Natural killer cell (primary cell): ENCODE data around the gene AMN1. TPM values are rescaled to one million over a fixed set of nuclear protein-coding genes. Genes with fewer than 3 reads are reported as not detected.

ENCODE experiments used
- ATAC-seq, 3 donors: fragments of 150-1000 bp in 2 of 3; fragments of 200-7000 bp in 1 of 3; cut with Tn5 transposase; 1 replicate in 1 of 3; 2 replicates in 2 of 3; pipeline ENCODE4 v1.10.0; 2021; ENCODE audit warnings: mild to moderate bottlenecking in 2 of 3, moderate library complexity in 2 of 3
- DNase-seq, 2 donors: peaks; one replicate each; pipeline versions ENCODE4 v3.0.0 to v3.0.0-alpha.2; 2013 to 2021; ENCODE audit warnings: mixed read lengths in 1 of 2
- H3K27ac ChIP-seq: one replicate; pipeline ENCODE4 v1.5.1; 2013; ENCODE audit warnings: mild to moderate bottlenecking, low read length
- H3K27me3 ChIP-seq: one replicate; pipeline ENCODE4 v1.6.1; 2013; ENCODE audit warnings: low read length; ENCODE audit not compliant: control insufficient read depth, insufficient read depth
- H3K36me3 ChIP-seq: one replicate; pipeline ENCODE4 v1.6.1; 2013; ENCODE audit warnings: low read length; ENCODE audit not compliant: control insufficient read depth, insufficient read depth
- H3K4me1 ChIP-seq: one replicate; pipeline ENCODE4 v1.6.1; 2013; ENCODE audit warnings: low read length; ENCODE audit not compliant: control insufficient read depth, insufficient read depth
- H3K4me3 ChIP-seq: one replicate; pipeline ENCODE4 v1.5.1; 2013; ENCODE audit warnings: low read length
- H3K9me3 ChIP-seq: one replicate; pipeline ENCODE4 v1.6.1; 2013; ENCODE audit warnings: low read length; ENCODE audit not compliant: control insufficient read depth, insufficient read depth
- H3K27ac Mint-ChIP-seq, 2 donors: one replicate each; pipeline ENCODE4 v1.8.0; 2022; ENCODE audit warnings: mild to moderate bottlenecking in 2 of 2, mixed read lengths in 2 of 2, moderate library complexity in 1 of 2
- H3K27me3 Mint-ChIP-seq, 2 donors: one replicate each; pipeline ENCODE4 v1.8.0; 2022; ENCODE audit warnings: low read depth in 2 of 2, mixed read lengths in 2 of 2
- H3K36me3 Mint-ChIP-seq: one replicate; pipeline ENCODE4 v1.8.0; 2022; ENCODE audit warnings: mixed read lengths
- H3K4me1 Mint-ChIP-seq, 2 donors: one replicate each; pipeline ENCODE4 v1.8.0; 2022; ENCODE audit warnings: mixed read lengths in 2 of 2
- H3K4me3 Mint-ChIP-seq: one replicate; pipeline ENCODE4 v1.8.0; 2022; ENCODE audit warnings: mild to moderate bottlenecking, moderate library complexity, mixed read lengths
- H3K9me3 Mint-ChIP-seq, 2 donors: one replicate each; pipeline ENCODE4 v1.8.0; 2022; ENCODE audit warnings: mixed read lengths in 2 of 2
- WGBS: methylation state at CpG from one replicate; pipeline ENCODE4 v1.1.7; 2013; ENCODE audit warnings: missing lambda C conversion rate; ENCODE audit not compliant: insufficient coverage; 5-methylcytosine and 5-hydroxymethylcytosine counted together
- intact Hi-C: fragments of 100-400 bp; cut with micrococcal nuclease; formaldehyde crosslinking; loops from one replicate; pipeline ENCODE4 v1.14.2; 2022
- total RNA-seq, 4 donors: library from RNA; stranded (reverse); fragments of 120-200 nt in 1 of 4; gene quantifications; one replicate each; pipeline versions ENCODE4 v1.2.3 to v1.2.4, GENCODE V29; 2013 to 2022
- TF ChIP-seq, protein P1 (sequence below): fragments of 200-600 bp; IDR thresholded peaks from one replicate; pipeline ENCODE4 v1.8.0; 2022; ENCODE audit warnings: antibody characterized with exemption

AMN1 gene
- total RNA-seq, 3 donors from 2014 or later (not counting 1 experiment from before 2014, with no cell fraction given): 4.6 to 6.9 (median 6.3) TPM

DNA sequence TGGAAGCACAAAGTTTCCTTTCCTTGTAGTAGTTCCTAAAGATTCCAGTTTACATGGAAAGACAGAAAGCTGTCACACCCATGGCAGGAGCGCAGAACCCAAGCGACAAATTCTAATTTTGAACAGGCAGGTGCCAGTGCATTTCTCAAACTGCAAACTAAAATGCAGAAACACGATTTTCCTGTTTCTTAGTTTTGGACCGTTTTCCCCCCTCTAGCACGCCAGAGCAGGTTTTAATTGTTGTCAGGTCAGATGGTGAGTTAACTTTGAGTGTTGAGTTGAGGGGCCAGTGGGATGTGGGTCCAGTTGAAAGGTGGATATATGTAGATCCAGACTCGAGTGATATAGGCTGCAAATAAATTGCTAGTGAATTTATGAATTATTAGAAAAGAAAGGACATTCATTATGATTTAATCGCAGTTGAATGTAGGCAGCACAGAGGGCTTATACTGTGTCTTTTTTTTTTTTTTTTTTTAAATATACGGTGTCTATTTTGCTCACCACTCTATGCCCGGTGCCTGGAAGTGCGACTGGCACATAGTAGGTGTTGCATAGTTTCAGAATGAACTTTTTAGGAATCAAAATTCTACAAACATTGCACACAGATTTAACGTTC is 70.2 kb downstream of the AMN1 start:
- Mint-ChIP-seq H3K4me3 (peak overlapping the region; percentile 93), H3K9me3 (no peaks in the 10 kb centered on the region), H3K27me3 (no peaks in the 10 kb centered on the region), H3K36me3 (no peaks in the 10 kb centered on the region), H3K27ac (peak overlapping the region; percentile 91 to 93), H3K4me1 (peaks cover 6 to 12% of the 10 kb centered on the region in 2 donors)
- H3K9me3 ChIP-seq: no peaks in the 10 kb centered on the region
- H3K36me3 ChIP-seq: no peaks in the 10 kb centered on the region
- 25% methylated on average over 9 of the region's 11 CpGs for WGBS
- peak overlapping the region; percentile 84 for H3K27ac ChIP-seq
- ATAC-seq: peak in 2 of 3 donors; percentile 9 to 16
- TF ChIP-seq, protein P1, sequence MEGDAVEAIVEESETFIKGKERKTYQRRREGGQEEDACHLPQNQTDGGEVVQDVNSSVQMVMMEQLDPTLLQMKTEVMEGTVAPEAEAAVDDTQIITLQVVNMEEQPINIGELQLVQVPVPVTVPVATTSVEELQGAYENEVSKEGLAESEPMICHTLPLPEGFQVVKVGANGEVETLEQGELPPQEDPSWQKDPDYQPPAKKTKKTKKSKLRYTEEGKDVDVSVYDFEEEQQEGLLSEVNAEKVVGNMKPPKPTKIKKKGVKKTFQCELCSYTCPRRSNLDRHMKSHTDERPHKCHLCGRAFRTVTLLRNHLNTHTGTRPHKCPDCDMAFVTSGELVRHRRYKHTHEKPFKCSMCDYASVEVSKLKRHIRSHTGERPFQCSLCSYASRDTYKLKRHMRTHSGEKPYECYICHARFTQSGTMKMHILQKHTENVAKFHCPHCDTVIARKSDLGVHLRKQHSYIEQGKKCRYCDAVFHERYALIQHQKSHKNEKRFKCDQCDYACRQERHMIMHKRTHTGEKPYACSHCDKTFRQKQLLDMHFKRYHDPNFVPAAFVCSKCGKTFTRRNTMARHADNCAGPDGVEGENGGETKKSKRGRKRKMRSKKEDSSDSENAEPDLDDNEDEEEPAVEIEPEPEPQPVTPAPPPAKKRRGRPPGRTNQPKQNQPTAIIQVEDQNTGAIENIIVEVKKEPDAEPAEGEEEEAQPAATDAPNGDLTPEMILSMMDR: no peak
- no peaks in the 10 kb centered on the region for H3K27me3 ChIP-seq
- no peak for DNase-seq
- peak overlapping the region; percentile 48 for H3K4me3 ChIP-seq
- H3K4me1 ChIP-seq: peaks cover 14% of the 10 kb centered on the region
- intact Hi-C loops: loop anchor here (2.0 to 5.0 kb wide), 3 partner anchors 70 to 404 kb away; partner anchors contain the start of gene AMN1

DNA sequence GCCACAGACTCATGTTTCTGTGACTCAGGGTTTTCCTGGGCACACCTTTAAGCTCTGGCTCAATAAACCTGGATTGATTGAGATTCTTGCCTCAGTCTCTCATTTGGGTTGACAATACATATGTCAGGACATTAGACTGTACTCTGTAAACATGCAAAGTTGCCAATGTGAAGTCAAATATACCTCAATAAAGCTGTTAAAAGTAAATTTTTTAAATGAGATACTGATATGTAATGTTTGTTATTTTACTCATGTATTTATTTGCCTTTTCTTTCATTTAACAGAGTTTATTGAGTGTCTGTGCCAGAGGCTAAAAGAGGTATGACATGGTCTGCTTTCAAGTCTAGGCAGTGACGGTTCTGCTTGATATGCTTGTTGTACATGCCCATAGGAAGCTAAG is 73.0 kb downstream of the AMN1 start:
- H3K27me3 ChIP-seq: no peaks in the 10 kb centered on the region
- H3K9me3 Mint-ChIP-seq: no peaks in the 10 kb centered on the region
- WGBS: 92% methylated on average over 1 of the region's 1 CpG
- DNase-seq (no peak), ATAC-seq (no peak)
- H3K27ac Mint-ChIP-seq: no peak overlapping the region
- H3K27me3 Mint-ChIP-seq: no peaks in the 10 kb centered on the region
- no peak overlapping the region for H3K4me3 ChIP-seq
- no peaks in the 10 kb centered on the region for H3K9me3 ChIP-seq
- H3K27ac ChIP-seq: no peak overlapping the region
- H3K4me1 Mint-ChIP-seq: peaks cover 20 to 24% of the 10 kb centered on the region in 2 donors
- H3K36me3 Mint-ChIP-seq: no peaks in the 10 kb centered on the region
- intact Hi-C loops: loop anchor here (5.0 kb wide), 1 partner anchor 407 kb away; no protein-coding TSS in a partner anchor
- H3K36me3 ChIP-seq: no peaks in the 10 kb centered on the region
- H3K4me3 Mint-ChIP-seq: no peak overlapping the region
- peaks cover 21% of the 10 kb centered on the region for H3K4me1 ChIP-seq
- TF ChIP-seq, protein P1: no peak

DNA sequence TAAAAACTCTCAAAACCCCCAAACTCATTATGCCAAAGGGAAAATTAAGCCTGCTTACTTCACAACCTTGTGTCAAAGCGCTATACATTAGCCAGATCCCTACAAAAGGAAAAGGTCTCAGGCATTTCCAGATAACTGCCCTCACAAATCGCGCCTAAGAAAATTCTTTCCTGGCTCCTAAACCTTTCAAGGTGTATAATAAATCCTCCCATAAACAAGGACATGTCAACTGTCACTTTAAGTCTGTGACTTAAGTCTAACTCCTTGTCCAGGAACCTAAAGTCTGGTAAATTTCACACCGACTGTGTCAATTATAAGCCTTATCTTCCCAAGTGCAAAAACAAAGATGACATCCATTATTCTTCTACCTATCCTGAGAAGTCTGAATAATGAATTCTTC is 73.6 kb downstream of the AMN1 start:
- Histone ChIP-seq H3K4me1 (peaks cover 21% of the 10 kb centered on the region), H3K27ac (no peak overlapping the region), H3K9me3 (no peaks in the 10 kb centered on the region), H3K27me3 (no peaks in the 10 kb centered on the region), H3K36me3 (no peaks in the 10 kb centered on the region), H3K4me3 (no peak overlapping the region)
- Mint-ChIP-seq H3K4me3 (no peak overlapping the region), H3K4me1 (peaks cover 20 to 24% of the 10 kb centered on the region in 2 donors), H3K27me3 (no peaks in the 10 kb centered on the region), H3K27ac (no peak overlapping the region), H3K9me3 (no peaks in the 10 kb centered on the region), H3K36me3 (no peaks in the 10 kb centered on the region)
- WGBS: 97% methylated on average over 4 of the region's 4 CpGs
- TF ChIP-seq, protein P1: no peak
- DNase-seq: no peak
- no peak for ATAC-seq
- intact Hi-C loops: loop anchor here (5.0 kb wide), 1 partner anchor 407 kb away; no protein-coding TSS in a partner anchor
